GM21717 (cell line): Measurements from ENCODE around the gene LUC7L.
"Not testable (repeated sequence)": the region's sequence is repeated elsewhere in the genome, so short reads cannot be mapped to it uniquely, and the experiment has no call there.

ENCODE experiments used
- ATAC-seq: cut with Tn5 transposase; IDR thresholded peaks from one replicate; pipeline ENCODE4 v1.9.1; 2021; ENCODE audit warnings: mild to moderate bottlenecking, moderate library complexity; ENCODE audit not compliant: unreplicated experiment

Gene LUC7L, protein sequence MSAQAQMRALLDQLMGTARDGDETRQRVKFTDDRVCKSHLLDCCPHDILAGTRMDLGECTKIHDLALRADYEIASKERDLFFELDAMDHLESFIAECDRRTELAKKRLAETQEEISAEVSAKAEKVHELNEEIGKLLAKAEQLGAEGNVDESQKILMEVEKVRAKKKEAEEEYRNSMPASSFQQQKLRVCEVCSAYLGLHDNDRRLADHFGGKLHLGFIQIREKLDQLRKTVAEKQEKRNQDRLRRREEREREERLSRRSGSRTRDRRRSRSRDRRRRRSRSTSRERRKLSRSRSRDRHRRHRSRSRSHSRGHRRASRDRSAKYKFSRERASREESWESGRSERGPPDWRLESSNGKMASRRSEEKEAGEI

DNA sequence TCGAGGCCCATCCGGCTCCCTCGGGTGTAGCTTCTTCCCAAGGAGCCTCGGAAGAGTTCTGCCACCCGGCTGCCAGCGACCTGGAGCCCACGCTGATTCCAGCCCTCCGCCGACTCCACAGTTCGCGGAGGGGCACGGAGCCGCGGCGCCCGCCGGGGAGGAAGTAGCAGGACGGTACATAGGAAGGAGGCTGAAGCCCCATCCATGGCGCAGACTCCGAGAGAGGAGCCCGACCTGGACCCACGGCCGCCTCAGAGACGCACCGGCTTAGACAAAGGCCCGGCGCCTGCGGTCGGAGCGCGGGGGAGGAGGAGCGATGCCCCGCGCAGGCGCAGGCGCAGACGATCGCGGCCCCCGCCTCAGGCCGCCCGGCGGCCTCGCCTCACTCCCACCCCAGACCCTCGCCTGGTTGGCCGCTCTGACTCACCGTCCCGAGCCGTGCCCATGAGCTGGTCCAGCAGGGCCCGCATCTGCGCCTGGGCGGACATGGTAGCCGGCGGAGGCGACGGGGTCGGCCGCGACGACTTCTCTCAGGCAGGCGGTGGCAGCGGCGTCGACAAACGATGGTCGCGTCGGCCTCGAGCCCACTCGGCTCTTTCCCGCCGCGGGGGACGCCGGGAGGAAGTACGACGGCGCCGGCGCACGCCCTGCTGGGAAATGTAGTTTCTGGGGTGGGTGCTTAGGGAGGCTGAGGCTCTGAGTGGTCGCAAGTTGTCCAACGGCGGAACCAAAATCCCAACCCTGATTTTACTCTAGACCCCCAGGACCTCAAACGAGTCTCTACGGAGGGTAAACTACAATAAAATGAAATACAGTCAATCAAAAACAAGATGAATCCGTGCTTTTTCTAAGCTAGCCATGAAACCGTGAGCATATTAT lies at the start of gene LUC7L:
Gene LUC7L, minus strand, starts transcription at position 598 of the 879 bp plus-strand sequence. Its CDS starts 110 bp downstream, at position 488.
- peak; percentile 58 for ATAC-seq

DNA sequence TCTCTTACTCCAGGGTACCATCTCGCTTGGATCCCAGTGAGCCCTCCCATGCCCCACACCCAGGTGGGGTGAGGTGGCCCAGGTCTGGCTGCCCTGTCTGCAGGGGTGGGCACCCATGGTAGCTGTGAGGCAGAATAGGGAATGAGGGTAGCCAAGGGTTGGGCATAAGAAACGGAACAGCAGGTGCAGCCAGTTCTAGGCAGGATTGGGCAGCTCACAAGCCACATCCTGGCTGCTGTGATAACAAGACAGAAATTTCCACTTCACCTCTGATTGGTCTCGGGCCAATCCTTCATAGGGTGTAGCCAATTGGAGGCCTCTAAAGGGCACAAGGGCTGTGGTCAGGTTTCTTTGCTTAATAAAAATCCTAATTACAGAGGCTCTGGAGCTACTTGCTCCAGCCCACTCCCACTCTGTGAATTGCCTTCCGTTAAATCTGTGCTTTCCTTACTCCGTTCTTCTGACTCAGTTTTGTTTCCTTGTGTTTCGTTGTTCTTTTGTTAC lies 49.7 kb upstream of the LUC7L start:
- no peak for ATAC-seq

DNA sequence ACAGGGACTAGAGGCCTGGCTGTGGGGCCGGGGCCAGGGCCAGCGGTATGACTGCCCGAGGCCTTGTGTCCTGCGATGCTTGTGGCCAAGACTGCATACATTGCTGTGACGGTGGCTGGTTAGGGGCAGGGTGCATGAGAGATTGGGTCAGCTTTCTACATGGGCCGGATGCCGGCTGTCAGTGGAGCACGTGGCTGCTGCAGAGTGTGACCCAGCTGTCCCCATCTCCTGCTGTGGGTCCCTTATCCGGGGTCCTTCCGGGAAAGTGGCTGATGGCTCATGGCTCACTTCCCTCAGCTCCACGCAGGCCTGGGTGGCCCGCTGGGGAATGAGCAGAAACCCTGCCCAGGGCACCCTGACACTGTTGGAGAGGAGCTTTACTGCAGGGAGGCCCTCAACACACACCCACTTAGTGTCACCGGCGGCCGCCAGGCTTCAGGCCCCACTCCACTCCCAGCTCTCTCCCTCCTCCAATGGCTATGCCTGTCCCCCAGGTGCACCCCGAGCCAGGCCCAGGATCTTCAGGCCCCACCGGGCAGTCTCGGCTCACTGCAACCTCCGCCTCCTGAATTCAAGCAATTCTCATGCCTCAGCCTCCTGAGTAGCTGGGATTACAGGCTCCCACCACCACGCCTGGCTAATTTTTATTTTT lies 47.3 kb upstream of the LUC7L start:
- ATAC-seq, result no peak

DNA sequence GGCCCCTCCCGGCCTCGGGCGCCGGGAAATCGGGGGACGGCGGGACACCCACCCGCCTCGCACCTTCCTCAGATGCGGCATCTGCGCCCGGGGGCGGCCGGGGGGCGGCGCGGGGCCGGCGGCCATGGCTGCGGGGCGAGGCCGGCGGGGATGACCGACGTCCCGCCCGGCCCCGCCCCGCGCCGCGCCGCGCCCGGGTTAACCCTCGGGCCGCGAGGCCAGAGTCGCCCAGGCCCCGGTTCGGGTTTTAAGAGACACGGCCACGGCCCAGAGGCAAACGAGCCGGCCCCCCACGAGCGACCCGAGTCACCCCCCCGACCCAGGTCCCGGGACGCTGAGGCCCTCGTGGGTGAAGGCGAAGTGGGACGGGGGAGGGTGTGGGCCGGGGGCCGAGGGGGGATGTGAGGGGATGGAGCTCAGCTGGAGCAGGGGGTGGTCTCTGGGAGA lies 46.6 kb upstream of the LUC7L start, which contains the start of gene RGS11:
Gene RGS11, minus strand, starts transcription at position 159 of the 447 bp plus-strand sequence. Its CDS starts 33 bp downstream, at position 126.
- ATAC-seq, result no peak

DNA sequence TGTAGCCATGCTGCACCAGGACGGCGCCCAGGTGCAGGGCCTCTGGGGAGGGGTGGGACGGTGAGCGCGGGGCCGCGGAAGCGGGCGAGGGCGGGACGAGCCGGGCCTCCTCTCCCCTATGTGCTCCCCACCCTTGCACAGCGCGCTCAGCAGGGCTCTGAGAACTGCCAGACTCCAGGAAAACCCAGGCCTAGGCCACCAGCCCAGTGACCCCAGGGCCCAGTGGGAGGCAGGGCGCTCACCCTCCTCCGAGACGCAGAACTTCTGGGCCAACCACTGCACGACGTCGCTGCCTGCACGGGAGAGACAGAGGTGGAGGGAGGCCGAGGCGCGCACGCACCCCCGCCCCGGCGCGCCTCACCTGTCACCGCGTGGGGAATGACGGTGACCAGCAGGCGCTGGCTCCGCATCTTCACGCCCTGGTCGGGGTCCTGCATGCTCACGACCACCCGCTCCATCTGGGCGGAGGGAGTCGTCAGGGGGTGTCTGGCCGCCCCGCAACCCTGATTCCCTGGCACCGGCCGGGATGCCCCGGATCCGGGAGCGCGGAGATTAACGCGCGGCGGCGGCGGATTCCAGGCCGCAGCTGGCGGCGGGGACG lies 45.9 kb upstream of the LUC7L start:
- ATAC-seq, result no peak

DNA sequence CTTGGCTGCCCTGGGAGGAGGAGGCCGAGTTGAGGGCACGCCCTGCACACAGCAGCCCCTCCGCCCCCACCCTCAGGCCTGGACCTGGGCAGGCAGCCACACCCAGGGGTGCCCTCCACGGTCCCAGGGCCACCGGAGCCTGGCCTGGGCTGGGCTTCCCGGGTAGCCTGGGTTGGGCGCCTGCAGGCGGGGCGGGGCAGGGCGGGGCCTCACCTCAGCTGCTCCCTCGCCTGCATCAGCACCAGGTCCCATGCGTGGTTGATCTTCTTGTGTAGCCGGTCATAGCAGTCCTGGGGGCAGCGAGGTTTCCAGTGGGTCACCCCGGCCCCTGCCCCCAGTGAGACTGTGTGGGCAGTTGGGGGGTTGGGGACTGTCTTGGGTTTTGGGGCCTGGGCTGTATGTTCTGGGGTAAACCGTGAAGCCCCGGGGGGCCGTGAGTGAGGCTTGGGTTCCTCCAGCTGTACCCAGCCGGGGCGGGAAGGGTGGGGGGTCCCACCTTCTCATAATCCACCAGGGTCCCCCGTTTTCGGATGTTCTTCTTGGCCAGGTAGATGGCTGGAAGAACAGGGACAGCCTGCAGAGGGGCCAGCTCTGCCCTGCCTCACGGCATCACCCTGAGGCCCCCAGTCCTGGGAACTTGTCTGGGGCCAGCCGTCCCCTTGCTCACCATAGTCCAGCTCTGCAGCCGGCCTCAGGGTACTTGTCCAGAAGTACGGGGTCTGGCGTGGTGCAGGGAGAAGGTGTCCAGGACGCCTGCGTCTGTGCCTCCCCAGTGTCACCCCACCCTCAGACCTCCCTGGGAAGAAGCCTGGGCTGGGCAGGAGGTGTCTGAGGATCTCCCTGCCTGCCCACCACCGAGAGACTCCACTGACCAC lies 44.5 kb upstream of the LUC7L start:
- no peak for ATAC-seq

DNA sequence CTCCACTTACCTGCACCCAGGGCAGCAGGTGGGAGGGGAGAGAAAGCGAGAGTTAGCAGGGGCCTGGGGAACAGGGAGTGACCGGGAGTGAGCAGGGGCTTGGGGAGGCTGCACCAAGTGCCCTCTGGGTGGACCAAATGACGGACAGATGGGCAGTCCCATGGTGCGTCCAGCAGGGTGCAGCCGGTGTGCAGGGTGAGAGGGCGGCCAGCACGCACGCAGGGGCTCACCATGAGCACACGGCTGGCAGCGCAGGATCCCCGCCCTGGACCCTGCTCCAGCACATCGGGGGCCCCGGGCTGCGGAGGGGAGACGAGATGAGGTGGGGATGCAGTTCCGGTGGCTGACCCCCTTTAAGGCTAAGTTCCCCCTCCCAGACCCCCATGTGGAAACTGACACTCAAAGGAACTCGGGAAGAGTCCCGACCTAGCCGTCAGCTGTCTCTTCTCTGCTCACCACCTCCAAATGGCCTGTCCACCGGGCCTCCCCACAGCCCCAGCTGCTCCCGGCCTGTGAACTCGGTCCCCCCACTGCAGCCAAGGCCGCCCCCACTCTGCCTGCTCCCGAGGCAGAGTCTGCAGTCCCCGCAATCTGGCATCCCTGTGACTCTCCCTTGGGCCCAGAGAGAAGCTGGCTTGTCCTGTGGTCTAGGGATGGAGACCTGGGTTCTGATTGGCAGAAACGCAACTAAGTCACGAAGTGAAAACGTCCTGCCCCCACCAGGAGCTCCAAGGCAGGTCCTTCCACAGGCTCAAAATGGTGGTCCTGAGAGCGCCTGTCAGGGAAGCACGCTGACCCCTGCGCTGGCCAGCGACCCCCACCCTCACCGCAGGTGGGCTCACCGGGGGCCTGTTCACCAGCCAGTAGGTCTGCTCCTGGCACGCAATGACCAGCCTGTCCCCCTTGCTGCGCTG lies 43.6 kb upstream of the LUC7L start:
- ATAC-seq, result no peak

DNA sequence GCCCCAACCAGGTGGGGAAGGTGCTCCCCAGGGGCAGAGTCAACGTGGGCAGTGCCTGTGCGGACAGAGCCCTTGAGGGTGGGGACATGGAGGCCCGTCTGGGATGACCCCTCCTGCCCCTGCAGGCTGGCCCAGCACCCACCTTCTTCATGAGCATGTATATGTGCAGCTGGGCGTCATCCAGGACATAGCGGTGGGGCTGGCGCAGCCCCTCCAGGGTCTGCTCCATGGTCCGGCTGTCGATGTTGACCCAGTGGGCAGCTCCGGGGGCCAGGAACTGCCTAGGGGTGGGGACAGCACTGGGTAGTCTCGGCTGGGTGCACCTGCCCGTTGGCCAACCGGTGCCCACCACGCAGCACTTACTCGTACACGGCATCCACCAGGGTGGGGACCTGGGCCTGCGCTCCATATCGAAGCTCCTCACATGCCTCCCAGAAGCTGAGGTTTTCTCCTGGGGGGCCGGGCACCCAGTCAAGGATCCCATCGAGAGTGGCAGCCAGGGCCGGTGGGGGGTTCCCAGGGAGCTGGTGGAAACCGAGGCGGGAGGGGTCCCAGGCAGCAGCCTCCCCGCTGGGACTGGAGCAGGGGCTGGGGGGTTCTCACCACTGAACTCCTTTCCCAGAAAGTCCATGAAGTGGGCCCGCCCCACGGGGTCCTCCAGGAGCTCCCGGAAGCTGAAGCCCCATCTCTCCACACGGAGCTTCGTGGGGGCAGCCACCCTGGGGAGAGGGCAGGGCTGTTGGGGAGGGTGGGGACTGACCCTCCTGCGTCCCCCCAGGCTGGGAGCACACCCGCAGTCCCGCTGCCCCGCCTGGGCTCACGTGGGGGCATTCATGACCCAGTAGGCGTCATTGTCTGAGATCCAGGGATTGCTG lies 41.4 kb upstream of the LUC7L start:
- ATAC-seq, result no peak

DNA sequence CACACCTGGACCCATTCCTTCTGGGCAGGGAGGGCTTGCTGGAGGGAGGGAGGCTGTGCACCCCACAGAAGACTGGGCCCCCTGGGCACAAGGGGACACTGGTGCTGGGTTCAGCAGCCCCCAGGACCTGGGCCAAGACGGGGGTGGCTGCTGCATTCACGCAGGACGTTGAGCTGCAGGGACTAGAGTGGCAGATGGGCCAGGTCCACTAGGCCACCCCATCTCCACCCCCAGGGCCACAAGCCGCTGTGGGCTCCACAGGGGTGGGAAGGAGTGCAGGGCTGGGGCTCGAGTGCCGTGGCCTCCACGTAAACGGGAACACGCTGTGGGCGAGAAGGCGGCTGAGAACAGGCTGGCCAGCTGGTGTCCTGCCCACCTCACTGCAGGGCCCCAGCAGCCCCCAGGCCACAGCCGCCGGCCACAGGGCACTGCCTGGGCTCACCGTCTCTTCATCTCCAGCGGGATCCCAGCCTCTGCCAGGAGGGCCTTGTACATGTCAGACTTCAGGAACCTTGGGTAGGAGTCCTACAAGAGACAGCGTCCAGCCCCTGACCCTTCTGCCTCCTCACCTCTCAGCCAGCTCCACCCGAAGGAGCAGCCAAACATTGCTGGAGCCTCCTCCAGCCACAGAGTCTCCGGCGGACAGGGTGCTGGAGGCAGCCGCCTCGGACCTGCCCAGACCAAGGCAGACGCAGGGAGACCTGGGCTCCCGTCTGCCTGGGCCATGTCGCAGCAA lies 40.0 kb upstream of the LUC7L start:
- ATAC-seq, result no peak

DNA sequence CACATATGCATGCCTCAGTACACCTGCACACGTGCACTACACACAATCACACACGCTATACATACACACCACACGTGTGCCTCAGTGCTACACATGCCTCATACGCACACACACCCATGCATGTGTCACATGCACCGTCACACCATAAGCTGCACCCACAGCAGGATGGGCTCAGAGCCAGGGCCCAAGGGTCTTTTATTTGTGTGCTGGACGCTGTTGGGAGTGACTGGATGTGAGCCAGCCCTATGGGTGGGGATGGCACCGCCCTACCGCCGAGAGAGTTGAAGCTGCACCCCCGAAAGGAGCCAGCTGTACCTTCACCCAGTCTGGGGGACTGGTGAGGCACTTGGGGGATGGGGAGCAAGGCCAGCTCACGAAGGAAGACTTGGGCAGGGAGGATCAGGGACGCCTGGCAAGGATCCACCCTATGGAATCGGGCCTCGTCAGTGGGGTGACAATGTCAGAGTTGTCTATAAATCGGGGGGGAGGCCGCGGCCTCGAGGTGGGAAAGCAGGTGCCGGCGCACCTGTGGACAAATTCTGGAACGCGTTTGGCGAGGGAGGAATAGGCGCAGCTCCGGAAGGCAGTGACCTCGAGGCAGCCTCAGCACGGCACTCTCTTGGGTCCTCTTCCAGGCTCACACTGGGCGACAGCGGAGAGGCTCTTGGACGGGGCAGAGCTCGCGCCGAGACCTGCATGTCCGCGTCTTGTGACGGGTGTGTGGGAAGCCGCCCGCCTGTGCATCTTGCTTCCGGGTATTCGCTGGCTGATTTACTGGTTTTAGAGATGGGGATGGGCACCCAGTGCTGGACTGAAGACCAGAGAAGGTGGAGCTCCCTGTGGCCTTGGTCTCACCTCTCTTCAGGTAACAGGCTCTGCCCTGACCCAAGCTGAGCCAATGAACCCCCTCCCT lies 39.1 kb upstream of the LUC7L start:
- ATAC-seq, result no peak

DNA sequence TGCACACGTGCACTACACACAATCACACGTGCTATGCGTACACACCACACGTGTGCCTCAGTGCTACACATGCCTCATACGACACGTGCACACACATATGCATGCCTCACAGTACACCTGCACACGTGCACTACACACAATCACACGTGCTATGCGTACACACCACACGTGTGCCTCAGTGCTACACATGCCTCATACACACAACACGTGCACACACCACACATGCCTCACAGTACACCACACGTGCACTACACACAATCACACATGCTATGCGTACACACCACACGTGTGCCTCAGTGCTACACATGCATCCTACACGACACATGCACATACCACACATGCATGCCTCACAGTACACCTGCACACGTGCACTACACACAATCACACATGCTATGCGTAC lies 38.3 kb upstream of the LUC7L start:
- ATAC-seq, result not testable (repeated sequence)

DNA sequence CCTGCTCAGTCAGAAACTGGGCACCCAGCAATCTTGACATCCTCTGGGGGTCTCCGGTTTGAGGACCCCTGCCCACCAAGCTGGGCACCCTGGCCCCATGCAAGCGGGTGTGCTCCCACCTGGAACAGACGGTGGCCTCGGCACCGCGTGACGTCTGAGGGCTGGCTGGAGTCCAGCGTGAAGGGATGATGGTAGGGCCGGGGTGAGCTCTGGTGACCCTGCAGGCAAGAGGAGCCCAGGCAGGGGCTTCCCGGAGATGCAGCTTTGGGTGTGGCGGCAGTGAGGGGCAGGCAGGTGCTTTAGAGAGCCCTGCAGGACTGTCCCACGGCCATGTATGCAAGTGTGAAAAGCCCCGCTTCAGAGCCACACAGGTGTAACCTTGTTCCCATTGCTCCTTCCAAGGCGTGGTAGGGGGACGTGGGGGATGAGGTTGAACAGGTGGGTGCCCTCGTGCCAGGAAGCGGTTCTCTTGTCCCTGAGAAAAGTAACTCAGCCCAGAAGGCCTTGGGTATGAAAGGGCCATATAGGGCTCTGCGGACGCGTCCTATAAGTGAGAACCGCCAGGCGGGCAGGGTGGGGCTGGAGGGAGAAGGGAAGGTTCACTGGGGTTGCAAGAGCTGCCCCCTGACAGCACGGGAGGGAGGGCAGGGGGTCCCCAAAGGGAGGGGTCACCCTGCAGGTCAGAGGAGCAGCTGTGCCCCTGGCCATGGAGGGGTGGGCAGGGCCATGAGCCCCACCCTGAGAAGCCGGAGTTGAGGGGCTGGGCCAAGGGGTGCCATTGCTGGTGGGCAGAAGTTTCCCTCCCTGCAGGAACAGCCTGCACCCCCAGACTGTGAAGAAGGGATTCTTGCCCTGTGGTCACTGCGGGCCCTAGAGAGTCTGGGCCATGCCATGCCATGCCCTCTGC lies 37.3 kb upstream of the LUC7L start:
- no peak for ATAC-seq

DNA sequence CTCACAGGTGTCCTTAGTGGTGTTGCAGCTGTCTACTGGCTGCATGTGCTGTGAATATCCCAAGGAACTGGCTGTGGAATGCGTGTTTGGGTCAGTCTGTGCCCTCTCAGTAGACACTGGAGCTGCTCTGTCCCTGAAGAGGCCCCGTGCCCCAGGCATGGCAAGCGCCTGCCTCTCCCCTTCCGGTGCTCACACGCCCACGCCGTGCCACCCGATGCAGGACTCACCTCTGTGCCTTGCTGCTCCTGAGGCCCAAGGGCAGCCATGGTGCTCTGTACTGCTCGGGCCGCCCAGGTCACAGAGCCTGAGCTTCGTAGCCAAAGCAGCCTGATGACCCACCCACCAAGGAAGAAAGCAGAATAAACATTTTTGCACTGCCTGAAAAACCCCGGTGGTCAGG lies 36.5 kb upstream of the LUC7L start:
- no peak for ATAC-seq

DNA sequence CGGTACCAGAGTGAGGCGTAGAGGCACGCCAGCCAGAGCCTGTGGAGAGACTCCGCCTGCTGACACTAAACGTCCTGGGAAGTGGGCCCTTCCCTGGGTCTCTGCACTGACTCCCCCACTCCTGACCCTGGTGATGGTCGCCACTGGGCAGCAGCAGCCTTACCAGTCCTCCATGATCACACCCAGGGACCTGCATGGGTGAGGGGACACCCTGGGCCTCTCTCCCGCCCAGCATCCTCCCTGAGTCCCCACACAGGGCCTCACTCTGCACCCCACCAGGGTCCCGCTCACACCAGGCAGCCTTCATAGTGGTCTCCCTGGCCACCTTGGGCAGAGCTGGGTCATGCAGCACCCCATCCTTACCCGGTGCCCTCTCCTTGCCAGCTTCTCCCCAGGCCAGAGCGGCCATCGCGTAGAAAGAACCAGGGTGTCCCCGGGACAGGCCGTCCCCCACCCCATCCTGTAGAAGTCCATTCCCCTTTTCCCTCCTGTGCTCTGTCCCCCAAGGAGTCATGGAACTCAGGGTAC lies 35.8 kb upstream of the LUC7L start:
- no peak for ATAC-seq
